GM18519 (cell line): ENCODE data around the gene HPF1.
"Not testable (repeated sequence)": the region's sequence is repeated elsewhere in the genome, so short reads cannot be mapped to it uniquely, and the experiment has no call there.

Source experiments
- ATAC-seq: cut with Tn5 transposase; IDR thresholded peaks from one replicate; pipeline ENCODE4 v1.9.1; 2021; ENCODE audit warnings: mild to moderate bottlenecking, moderate library complexity; ENCODE audit not compliant: unreplicated experiment, low FRiP score

HPF1 gene

DNA sequence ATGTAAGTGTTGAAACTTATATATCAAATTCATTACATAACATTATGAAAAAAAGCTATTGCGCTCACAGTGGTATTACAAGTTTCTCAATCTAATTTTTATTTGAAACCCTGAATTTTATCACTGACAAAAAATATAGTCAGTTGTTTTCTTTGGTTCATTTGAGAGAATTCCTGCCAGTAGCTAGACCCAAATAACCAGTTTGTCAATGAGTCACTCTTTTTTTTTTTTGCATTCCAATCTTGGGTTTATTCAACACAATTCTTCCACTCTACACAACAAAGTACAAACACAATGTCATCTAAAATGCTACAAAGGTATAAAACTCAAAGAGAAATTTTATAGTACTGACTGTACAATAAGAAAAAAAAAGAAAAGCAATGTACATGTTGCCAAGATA is 13.1 kb downstream of the HPF1 start:
- no peak for ATAC-seq

DNA sequence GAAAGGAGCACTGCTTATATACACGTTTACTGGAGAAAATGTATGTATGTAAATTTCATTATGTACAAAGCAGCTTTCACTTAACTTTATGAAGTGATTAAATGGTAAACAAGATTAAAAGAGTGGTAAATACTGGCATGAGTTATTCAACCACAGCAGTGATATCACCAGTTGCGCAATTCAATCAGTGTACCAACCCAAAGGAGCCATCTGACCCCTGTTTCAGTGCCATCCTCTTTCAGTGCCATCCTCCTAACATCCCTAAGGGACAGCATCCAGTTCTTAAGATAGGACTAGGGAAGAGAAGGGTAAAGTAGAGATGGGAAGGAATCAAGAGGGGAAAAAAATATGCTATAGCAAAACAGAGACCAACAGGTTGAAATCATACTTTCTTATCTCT is 16.2 kb downstream of the HPF1 start:
- ATAC-seq, result no peak

DNA sequence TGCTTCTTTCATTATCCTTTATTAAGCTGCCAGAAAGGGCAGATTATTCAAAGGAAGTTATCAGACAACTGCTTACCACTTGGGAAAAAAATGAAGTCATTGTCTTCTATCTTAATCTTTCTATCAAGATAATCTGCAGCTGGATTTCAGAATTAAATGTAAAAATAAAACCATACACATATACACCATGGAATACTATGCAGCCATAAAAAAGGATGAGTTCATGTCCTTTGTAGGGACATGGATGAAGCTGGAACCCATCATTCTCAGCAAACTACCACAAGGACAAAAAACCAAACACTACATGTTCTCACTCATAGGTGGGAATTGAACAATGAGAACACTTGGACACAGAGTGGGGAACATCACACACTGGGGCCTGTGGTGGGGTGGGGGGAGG is 19.1 kb downstream of the HPF1 start:
- not testable (repeated sequence) for ATAC-seq

DNA sequence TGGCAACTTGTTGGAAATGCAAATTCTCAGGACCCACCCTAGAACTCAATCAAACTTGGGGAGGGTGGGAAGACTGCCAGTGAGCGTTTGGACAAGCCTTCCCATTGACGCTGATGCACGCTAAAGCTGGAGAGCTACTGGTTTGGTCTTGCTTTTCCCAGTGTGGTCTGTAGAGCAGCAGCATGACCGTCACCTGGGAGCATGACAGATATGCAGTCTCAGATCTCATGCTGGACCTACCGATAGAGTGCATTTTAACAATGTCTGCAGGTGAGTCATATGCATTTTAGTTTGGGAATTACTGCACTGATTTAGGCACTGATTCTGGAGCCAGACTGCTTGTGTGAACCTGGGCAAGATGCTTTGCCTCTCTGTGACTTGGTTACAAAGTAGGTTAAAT is 27.2 kb downstream of the HPF1 start:
- ATAC-seq, result no peak

- ATAC-seq, result no peak
Observed at GRCh38 chr4:169727616-169728015, 30.1 kb downstream of the HPF1 start.

DNA sequence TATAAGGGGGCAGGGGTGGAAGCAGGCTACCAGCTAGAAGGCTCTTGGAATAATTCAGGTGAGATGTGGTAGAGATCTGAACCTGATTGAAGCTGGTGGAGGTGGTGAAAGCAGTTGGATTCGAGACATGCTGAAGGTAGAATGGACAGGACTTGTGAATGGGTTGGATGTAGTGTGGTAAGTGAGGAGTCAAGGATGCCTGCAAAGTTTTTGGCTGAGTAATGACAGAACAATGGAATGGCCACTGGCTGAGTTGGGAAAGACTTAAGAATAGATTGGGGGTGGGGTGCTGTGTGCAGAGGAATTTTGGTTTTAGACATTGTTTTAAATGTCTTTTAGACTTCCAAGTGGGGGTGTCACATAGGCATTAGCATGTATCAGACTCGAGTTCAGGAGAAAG is 33.5 kb downstream of the HPF1 start:
- no peak for ATAC-seq

GRCh38 chr4:169723207-169723965 is 34.4 kb downstream of the HPF1 start:
- no peak for ATAC-seq

GRCh38 chr4:169720529-169720928 is 37.2 kb downstream of the HPF1 start:
- no peak for ATAC-seq

DNA sequence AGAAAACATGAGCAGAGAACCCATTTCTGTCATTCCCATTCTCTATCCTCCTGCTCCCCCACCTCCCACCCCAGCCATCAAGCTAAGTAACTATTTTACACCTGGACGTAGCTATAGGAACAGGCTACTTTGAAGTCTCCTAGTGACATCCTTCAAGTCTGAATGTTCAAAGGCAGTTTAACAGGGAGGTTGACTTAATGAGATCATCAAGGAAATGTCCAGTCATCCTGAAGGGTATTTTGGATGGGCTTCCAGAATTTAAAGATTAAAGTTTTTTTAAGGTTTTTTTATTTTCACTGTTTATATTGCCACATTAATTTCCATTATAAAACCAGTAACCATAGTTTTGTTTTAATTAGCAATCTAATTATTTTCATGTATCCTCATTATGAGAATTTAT is 41.1 kb downstream of the HPF1 start:
- no peak for ATAC-seq

DNA sequence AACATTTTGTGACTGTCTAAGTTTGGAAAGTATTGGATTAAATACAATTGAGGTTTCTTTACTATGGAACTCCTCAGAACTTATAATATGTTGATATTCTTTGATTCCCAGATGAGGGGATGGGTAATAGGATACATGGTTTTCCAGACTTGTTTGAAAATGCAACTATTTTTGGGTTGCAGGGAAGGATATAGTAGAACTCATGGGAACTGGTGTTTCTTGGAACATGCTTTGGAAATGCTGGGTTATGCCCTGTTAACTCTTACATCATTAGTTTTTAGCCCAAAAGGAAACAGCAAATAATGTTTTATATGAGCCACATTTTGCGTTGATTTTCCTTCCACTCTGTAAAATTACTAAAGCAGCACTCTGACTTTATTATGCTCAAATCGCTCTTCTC is 41.9 kb downstream of the HPF1 start:
- no peak for ATAC-seq

DNA sequence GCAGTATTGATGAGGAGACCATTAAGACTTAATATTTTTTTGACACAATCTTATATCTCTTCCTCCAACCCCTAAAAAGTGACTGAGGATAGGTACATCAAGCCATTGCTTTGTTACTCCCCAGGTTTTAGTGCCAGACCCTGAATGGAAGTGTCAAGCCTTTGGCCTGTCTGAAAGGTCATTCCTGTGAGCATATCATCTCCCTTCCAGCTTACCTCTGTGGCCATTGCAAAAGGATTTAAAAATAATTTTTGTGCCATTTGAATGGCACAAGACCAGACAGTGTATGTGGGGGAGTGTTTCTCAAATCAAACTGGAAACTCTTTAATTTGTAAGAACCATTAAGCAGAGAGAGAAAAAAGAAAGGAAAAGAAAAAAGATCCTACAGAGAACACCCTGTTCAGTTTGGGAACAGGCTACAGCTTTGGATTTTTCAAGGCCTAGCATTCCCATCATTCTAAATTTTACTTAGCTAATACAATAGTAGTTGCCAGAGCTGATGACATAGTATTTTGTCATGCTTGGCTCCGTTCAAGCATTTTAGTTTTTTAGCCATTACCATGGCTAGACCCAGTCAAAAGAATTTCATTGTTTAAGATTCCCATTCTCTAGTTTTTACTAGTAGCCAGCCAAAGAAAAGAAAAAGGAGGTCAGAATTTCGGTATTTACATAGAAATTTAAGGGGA is 49.6 kb downstream of the HPF1 start:
- no peak for ATAC-seq

DNA sequence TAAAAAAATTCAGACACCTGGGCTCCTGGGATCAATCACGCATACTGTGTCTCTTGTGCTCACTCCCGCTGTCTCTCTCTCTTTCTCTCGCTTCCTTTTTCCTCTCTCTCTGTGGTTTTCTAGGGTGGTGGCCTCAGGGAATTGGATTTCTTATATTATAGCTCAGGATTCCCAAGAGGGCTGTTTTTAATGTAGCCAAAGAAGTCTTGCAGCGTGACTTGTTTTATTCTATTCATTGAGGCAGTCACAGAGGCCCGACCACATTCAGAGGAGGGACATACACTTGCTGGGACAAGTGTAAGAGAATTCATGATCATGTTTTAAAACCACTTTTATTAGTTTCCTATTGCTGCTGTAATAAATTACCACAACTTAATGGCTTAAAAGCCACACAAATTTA is 59.4 kb downstream of the HPF1 start:
- ATAC-seq, result no peak

- no peak for ATAC-seq
Observed at GRCh38 chr4:169690787-169691186, 67.0 kb downstream of the HPF1 start.

DNA sequence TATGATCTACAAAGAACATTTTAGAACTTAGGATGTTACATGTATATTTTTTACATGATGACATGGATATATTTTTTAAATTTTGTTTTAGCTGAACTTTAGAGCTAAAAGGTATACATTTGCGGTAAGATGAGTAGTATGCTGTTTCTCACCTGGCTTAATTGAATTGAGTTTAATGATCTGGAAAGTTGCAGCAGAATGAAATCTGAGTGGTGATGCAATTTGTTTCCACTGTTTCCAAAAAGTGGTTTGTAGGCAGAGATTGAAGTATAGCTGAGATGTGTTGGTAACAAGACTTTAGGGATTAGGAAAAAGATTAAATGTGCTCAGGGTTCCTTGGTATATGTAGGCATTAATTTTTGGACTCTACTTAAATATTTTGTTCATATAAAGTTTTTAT is 68.1 kb downstream of the HPF1 start:
- no peak for ATAC-seq

GRCh38 chr4:169682372-169683047 is 75.2 kb downstream of the HPF1 start:
- ATAC-seq, result no peak
